Gastrocnemius medialis (tissue), 4 donors: ENCODE data around the gene SUDS3. TPM values are rescaled to one million over a fixed set of nuclear protein-coding genes. Genes with fewer than 3 reads are reported as not detected.

Experiments used
- ATAC-seq, 2 donors: fragments of 150-250 bp; one replicate each; pipeline ENCODE4 v1.9.1; 2016
- DNase-seq, 2 donors: peaks; one replicate each; pipeline ENCODE4 v3.0.0-alpha.2; 2019
- H3K27ac ChIP-seq, 4 donors: fragments of 200-600 bp; sonication (generic); 1 replicate in 1 of 4; 2 replicates in 3 of 4; pipeline ENCODE4 v1.5.1; 2016 to 2018; ENCODE audit warnings: mild to moderate bottlenecking in 2 of 4, moderate library complexity in 1 of 4
- H3K27me3 ChIP-seq, 3 donors: fragments of 200-600 bp; sonication (generic) in 2 of 3; 1 replicate in 1 of 3; 2 replicates in 2 of 3; pipeline versions ENCODE4 v1.5.1 to v1.6.0; 2016 to 2019; ENCODE audit warnings: mild to moderate bottlenecking in 1 of 3, moderate library complexity in 1 of 3
- H3K36me3 ChIP-seq, 2 donors: fragments of 200-600 bp; sonication (generic) in 1 of 2; one replicate each; pipeline ENCODE4 v1.5.1; 2017 to 2018
- H3K4me1 ChIP-seq, 2 donors: fragments of 200-600 bp; sonication (generic) in 1 of 2; one replicate each; pipeline ENCODE4 v1.5.1; 2016 to 2017; ENCODE audit warnings: mild to moderate bottlenecking in 2 of 2
- H3K4me3 ChIP-seq, 4 donors: fragments of 200-600 bp; sonication (generic) in 3 of 4; 1 replicate in 1 of 4; 2 replicates in 3 of 4; pipeline ENCODE4 v1.5.1; 2016 to 2019; ENCODE audit warnings: mild to moderate bottlenecking in 2 of 4
- H3K9me3 ChIP-seq, 3 donors: fragments of 200-600 bp; sonication (generic) in 2 of 3; 1 replicate in 1 of 3; 2 replicates in 2 of 3; pipeline ENCODE4 v1.5.1; 2016 to 2019
- POLR2A ChIP-seq, 2 donors: fragments of 450-650 bp; IDR thresholded peaks; one replicate each; pipeline ENCODE4 v1.6.1; 2017; ENCODE audit warnings: antibody characterized with exemption in 2 of 2, mild to moderate bottlenecking in 2 of 2, moderate library complexity in 2 of 2
- in situ Hi-C, 4 donors: fragments of 200-750 bp; cut with MboI; loops; one replicate each; pipeline versions ENCODE4 v1.15.0 to v1.8.0; 2017; ENCODE audit warnings: low sequenced_read_pairs in 4 of 4
- intact Hi-C: fragments of 100-400 bp; cut with DNase I; formaldehyde crosslinking; loops from one replicate; pipeline ENCODE4 v1.15.1; 2023; ENCODE audit warnings: low total_unique reads
- total RNA-seq, 4 donors: library from RNA; depleted of rRNA; stranded (reverse); fragments of >200 nt; gene quantifications; one replicate each; pipeline versions ENCODE4 v1.1.0 to v1.2.3, GENCODE V29; 2016
- TF ChIP-seq, protein P1 (sequence below), 5 experiments: fragments of 450-650 bp in 3 of 5; fragments of 200-600 bp in 2 of 5; sonication (generic) in 2 of 5; IDR thresholded peaks in 4 of 5; conservative IDR thresholded peaks in 1 of 5; 1 replicate in 4 of 5; 2 replicates in 1 of 5; pipeline ENCODE4 v1.5.1; 2016 to 2019; ENCODE audit warnings: antibody characterized with exemption in 5 of 5, mild to moderate bottlenecking in 3 of 5, moderate library complexity in 3 of 5

The SUDS3 gene
- total RNA-seq, 4 donors from 2014 or later = 17.0 to 33.2 (median 29.1) TPM

DNA sequence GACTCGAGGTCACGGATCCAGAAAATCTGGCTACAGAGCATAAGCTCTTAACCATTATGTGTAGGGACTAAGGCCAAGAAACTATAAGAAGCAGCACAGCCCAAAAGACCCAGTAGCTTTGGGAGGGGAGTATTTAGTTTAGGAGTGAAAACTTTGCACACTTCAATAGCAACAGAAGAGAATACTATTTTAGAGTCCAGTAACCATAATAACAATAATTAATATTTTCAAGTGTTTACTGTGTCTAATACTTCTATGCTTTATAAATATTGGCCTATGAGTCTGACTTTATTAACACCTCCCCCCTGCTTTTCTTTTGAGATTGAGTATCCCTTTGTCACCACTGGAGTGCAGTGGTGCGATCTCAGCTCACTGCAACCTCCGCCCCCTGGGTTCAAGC, 82.8 kb downstream of the SUDS3 start:
- in situ Hi-C loops = no loop called here

DNA sequence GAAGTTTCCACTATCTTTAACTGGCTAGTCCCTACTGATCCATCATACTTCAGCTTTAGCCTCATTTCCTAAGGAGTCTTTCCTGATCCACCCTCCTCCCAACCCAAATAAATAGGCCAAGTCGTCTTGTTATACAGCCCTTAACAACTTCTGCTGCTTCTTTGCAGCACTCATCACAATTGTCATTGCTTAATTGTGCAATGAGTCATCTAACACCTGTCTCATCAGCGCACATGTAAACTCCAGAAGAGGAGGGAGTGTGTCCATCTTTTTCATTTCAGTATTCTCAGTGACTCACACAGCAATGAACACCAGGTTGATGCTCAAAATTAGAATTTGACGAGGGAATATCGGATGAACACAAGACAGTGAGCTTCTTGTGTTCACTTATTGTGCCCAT, 87.3 kb downstream of the SUDS3 start:
- H3K27me3 ChIP-seq = no peaks in the 10 kb centered on the region
- ATAC-seq (no peak), DNase-seq (no peak)
- intact Hi-C loops = no loop called here
- TF ChIP-seq, protein P1, sequence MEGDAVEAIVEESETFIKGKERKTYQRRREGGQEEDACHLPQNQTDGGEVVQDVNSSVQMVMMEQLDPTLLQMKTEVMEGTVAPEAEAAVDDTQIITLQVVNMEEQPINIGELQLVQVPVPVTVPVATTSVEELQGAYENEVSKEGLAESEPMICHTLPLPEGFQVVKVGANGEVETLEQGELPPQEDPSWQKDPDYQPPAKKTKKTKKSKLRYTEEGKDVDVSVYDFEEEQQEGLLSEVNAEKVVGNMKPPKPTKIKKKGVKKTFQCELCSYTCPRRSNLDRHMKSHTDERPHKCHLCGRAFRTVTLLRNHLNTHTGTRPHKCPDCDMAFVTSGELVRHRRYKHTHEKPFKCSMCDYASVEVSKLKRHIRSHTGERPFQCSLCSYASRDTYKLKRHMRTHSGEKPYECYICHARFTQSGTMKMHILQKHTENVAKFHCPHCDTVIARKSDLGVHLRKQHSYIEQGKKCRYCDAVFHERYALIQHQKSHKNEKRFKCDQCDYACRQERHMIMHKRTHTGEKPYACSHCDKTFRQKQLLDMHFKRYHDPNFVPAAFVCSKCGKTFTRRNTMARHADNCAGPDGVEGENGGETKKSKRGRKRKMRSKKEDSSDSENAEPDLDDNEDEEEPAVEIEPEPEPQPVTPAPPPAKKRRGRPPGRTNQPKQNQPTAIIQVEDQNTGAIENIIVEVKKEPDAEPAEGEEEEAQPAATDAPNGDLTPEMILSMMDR (IDR thresholded peaks at IDR 0.05 in 4 of 5, conservative IDR thresholded peaks at IDR 0.05 in 1 of 5) = no peak
- no peak for TF ChIP-seq POLR2A (IDR thresholded peaks at IDR 0.05)
- no peaks in the 10 kb centered on the region for H3K4me1 ChIP-seq
- H3K9me3 ChIP-seq = no peaks in the 10 kb centered on the region
- H3K27ac ChIP-seq = no peak overlapping the region
- in situ Hi-C loops = no loop called here
- no peaks in the 10 kb centered on the region for H3K36me3 ChIP-seq
- H3K4me3 ChIP-seq = no peak overlapping the region

More for the DNA sequence above, 82.8 kb downstream of the SUDS3 start:
- no peaks in the 10 kb centered on the region for H3K9me3 ChIP-seq
- no peak overlapping the region for H3K27ac ChIP-seq
- no peaks in the 10 kb centered on the region for H3K27me3 ChIP-seq
- ATAC-seq (no peak), DNase-seq (no peak)
- H3K4me3 ChIP-seq = no peak overlapping the region
- no peaks in the 10 kb centered on the region for H3K36me3 ChIP-seq
- intact Hi-C loops = no loop called here
- H3K4me1 ChIP-seq = no peaks in the 10 kb centered on the region
- TF ChIP-seq, protein P1 (IDR thresholded peaks at IDR 0.05 in 4 of 5, conservative IDR thresholded peaks at IDR 0.05 in 1 of 5) = no peak
- TF ChIP-seq POLR2A (IDR thresholded peaks at IDR 0.05) = no peak

DNA sequence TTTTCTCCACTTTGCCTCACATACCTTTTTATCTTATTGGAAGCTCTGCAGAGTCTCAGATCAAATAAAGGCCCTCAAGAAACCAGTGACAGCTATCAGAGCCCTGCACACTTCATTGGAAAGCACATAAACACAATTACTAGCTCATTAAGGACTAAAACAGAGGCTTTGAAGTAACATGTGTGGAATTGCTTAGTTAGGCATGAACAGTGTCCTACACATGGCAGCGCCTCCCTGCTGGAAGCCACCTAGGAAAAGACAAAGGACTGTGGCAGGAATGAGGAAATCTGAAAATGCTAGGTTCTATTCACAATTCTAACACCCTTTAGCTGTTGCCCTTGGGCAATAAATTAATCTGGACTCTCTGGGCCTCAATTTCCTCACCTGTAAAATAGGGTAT, 89.4 kb downstream of the SUDS3 start:
- Histone ChIP-seq H3K36me3 (no peaks in the 10 kb centered on the region), H3K27ac (no peak overlapping the region), H3K4me1 (no peaks in the 10 kb centered on the region), H3K4me3 (no peak overlapping the region), H3K9me3 (no peaks in the 10 kb centered on the region), H3K27me3 (no peaks in the 10 kb centered on the region)
- in situ Hi-C loops (no loop called here), intact Hi-C loops (no loop called here)
- ATAC-seq = no peak
- TF ChIP-seq POLR2A (IDR thresholded peaks at IDR 0.05) = no peak
- TF ChIP-seq, protein P1 (IDR thresholded peaks at IDR 0.05 in 4 of 5, conservative IDR thresholded peaks at IDR 0.05 in 1 of 5) = no peak
- DNase-seq = no peak

Other genes starting within 250 kb of the SUDS3 start
- gene PEBP1, start 240.4 kb upstream of the SUDS3 start, total RNA-seq = 100 to 1,000 TPM; 306 to 442 (median 330) TPM
- gene TAOK3, start 3.6 kb upstream of the SUDS3 start, total RNA-seq = 10 to 100 TPM; 13.5 to 24.5 (median 15.1) TPM